HG02943 (cell line): ENCODE results near the gene DDX17.

ENCODE experiments used
- ATAC-seq: cut with Tn5 transposase; IDR thresholded peaks from one replicate; pipeline ENCODE4 v1.9.1; 2021; ENCODE audit warnings: mild to moderate bottlenecking, low read depth, moderate library complexity; ENCODE audit not compliant: unreplicated experiment

DDX17 gene

GRCh38 chr22:38506118-38506962 lies at the start of gene DDX17:
Gene DDX17 (minus strand): TSS chr22:38506311.
- peak; percentile 82 for ATAC-seq

GRCh38 chr22:38554281-38554680 lies 48.2 kb upstream of the DDX17 start:
- no peak for ATAC-seq

GRCh38 chr22:38549101-38549894 lies 43.2 kb upstream of the DDX17 start:
- no peak for ATAC-seq

- ATAC-seq: no peak
Measured at GRCh38 chr22:38540701-38541100, 34.6 kb upstream of the DDX17 start.

- ATAC-seq: no peak
Measured at GRCh38 chr22:38531251-38531938, 25.3 kb upstream of the DDX17 start.

GRCh38 chr22:38524429-38524828 lies 18.3 kb upstream of the DDX17 start:
- ATAC-seq: no peak

GRCh38 chr22:38523479-38523878 lies 17.4 kb upstream of the DDX17 start:
- ATAC-seq: no peak

GRCh38 chr22:38523029-38523428 lies 16.9 kb upstream of the DDX17 start:
- no peak for ATAC-seq

GRCh38 chr22:38519453-38520250 lies 13.5 kb upstream of the DDX17 start:
- no peak for ATAC-seq

- ATAC-seq: no peak
Measured at GRCh38 chr22:38518620-38519019, 12.5 kb upstream of the DDX17 start.

GRCh38 chr22:38513063-38513462 lies 7.0 kb upstream of the DDX17 start:
- ATAC-seq: no peak

- ATAC-seq: no peak
Measured at GRCh38 chr22:38510416-38510970, 4.4 kb upstream of the DDX17 start.

GRCh38 chr22:38505541-38506117 lies 482 bp downstream of the DDX17 start:
- ATAC-seq: peak; percentile 23

- no peak for ATAC-seq
Measured at GRCh38 chr22:38504731-38505540, 1.2 kb downstream of the DDX17 start.

- no peak for ATAC-seq
Measured at GRCh38 chr22:38503021-38503420, 3.1 kb downstream of the DDX17 start.

- ATAC-seq: no peak
Measured at GRCh38 chr22:38501797-38502672, 4.1 kb downstream of the DDX17 start.

- no peak for ATAC-seq
Measured at GRCh38 chr22:38497869-38498268, 8.2 kb downstream of the DDX17 start.

- no peak for ATAC-seq
Measured at GRCh38 chr22:38494939-38495338, 11.2 kb downstream of the DDX17 start.
